Thymus (tissue), 14 donors: ENCODE data around the gene OR10A6. TPM values are rescaled to one million over a fixed set of nuclear protein-coding genes. Genes with fewer than 3 reads are reported as not detected.

Source experiments
- DNase-seq, 9 donors: peaks; one replicate each; pipeline ENCODE4 v3.0.0-alpha.2; 2013; ENCODE audit warnings: low spot score in 9 of 9, low read depth in 6 of 9, missing footprints in 1 of 9
- H3K27ac ChIP-seq, 2 donors: one replicate each; pipeline ENCODE4 v1.5.1; 2013; ENCODE audit warnings: control low read depth in 1 of 2, low read depth in 1 of 2, low read length in 1 of 2, mild to moderate bottlenecking in 1 of 2, moderate library complexity in 1 of 2
- H3K27me3 ChIP-seq, 2 donors: one replicate each; pipeline ENCODE4 v1.5.1; 2013; ENCODE audit warnings: low read length in 1 of 2; ENCODE audit not compliant: control insufficient read depth in 2 of 2, insufficient read depth in 1 of 2
- H3K36me3 ChIP-seq, 2 donors: one replicate each; pipeline ENCODE4 v1.5.1; 2013; ENCODE audit warnings: low read length in 1 of 2, mild to moderate bottlenecking in 1 of 2, moderate library complexity in 1 of 2; ENCODE audit not compliant: control insufficient read depth in 2 of 2, insufficient read depth in 2 of 2
- H3K4me1 ChIP-seq, 2 donors: one replicate each; pipeline ENCODE4 v1.5.1; 2013; ENCODE audit warnings: low read length in 2 of 2; ENCODE audit not compliant: control insufficient read depth in 2 of 2, insufficient read depth in 2 of 2
- H3K4me3 ChIP-seq, 2 donors: one replicate each; pipeline ENCODE4 v1.5.1; 2013; ENCODE audit warnings: low read length in 2 of 2, control low read depth in 1 of 2, mild to moderate bottlenecking in 1 of 2
- H3K9me3 ChIP-seq, 2 donors: one replicate each; pipeline ENCODE4 v1.5.1; 2013; ENCODE audit warnings: low read length in 1 of 2, mild to moderate bottlenecking in 1 of 2; ENCODE audit not compliant: control insufficient read depth in 2 of 2, insufficient read depth in 1 of 2
- WGBS: extraction: QIAGEN DNeasy Blood & Tissue Kit; methylation state at CpG from one replicate; pipeline ENCODE4 v1.1.7; 2013; 5-methylcytosine and 5-hydroxymethylcytosine counted together
- long read RNA-seq, 10 donors: transcript quantifications; one replicate each; lab custom pipeline, GENCODE V29; 2026
- polyA plus RNA-seq: library from polyadenylated mRNA; stranded (reverse); fragments of 200-250 nt; gene quantifications from one replicate; pipeline ENCODE4 v1.2.3, GENCODE V29; 2013
- total RNA-seq: library from RNA; stranded (reverse); fragments of 120-200 nt; gene quantifications from one replicate; pipeline ENCODE4 v1.2.4, GENCODE V29; 2013
- donor health status: healthy.

Gene OR10A6, protein sequence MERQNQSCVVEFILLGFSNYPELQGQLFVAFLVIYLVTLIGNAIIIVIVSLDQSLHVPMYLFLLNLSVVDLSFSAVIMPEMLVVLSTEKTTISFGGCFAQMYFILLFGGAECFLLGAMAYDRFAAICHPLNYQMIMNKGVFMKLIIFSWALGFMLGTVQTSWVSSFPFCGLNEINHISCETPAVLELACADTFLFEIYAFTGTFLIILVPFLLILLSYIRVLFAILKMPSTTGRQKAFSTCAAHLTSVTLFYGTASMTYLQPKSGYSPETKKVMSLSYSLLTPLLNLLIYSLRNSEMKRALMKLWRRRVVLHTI
- total RNA-seq (not detected), polyA plus RNA-seq (0.05 TPM)
- long read RNA-seq, donor 1: 0 reads
- long read RNA-seq, donor 2: 0 reads
- long read RNA-seq, donor 3: 0 reads
- long read RNA-seq, donor 4: 0 reads
- long read RNA-seq, donor 5: 0 reads
- long read RNA-seq, donor 6: 0 reads
- long read RNA-seq, donor 7: 0 reads
- long read RNA-seq, donor 8: 0 reads
- long read RNA-seq, donor 9: 0 reads
- long read RNA-seq, donor 10: 0 reads

GRCh38 chr11:7931168-7931567, at the start of gene OR10A6:
OR10A6 (minus strand) TSS chr11:7931268; CDS start chr11:7928662, 2,606 bp downstream.
- WGBS: 87% methylated on average over 4 of the region's 4 CpGs

DNA sequence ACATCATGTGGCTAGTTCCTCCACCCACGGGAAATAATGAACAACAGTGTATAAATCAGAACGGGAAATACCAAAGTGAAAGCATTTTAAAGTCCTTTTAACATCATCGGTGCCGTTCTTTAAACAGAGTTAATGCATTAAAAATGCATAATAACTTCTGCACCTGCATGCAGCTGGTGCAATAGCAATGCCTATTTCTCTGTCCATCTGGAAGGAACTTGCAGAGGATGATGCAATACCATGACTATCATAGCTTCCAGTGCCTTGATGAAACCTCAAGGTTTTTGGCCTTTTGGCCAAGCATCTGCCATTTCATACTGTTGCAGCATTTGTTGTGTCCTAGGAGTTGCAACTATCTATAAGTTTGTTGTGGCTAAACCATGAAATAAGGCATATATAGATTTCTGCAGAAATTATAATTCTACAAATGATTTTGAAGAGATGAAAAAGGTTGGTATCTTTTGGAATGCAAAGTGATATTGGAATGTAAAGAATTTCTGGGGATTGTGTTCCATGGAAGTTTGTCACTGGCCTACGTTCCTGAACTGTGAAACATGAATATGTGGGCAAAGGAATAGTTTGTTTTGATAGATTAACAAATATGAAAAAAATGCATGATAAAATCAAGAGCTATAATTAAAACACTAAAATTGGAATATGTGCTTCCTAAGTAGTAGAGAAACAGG, 46.3 kb upstream of the OR10A6 start:
- Histone ChIP-seq H3K27me3 (no peaks in the 10 kb centered on the region), H3K4me3 (no peak overlapping the region), H3K36me3 (no peaks in the 10 kb centered on the region), H3K9me3 (no peaks in the 10 kb centered on the region), H3K4me1 (no peaks in the 10 kb centered on the region), H3K27ac (no peak overlapping the region)
- no peak for DNase-seq
- 88% methylated on average over 5 of the region's 5 CpGs for WGBS

More at GRCh38 chr11:7931168-7931567, at the start of gene OR10A6:
- Histone ChIP-seq H3K36me3 (no peaks in the 10 kb centered on the region), H3K9me3 (no peaks in the 10 kb centered on the region), H3K27me3 (no peaks in the 10 kb centered on the region), H3K4me1 (no peaks in the 10 kb centered on the region), H3K4me3 (no peak within 1 kb of the TSS), H3K27ac (no peak within 1 kb of the TSS)
- no peak for DNase-seq

- Histone ChIP-seq H3K9me3 (no peaks in the 10 kb centered on the region), H3K27ac (no peak overlapping the region), H3K36me3 (no peaks in the 10 kb centered on the region), H3K4me1 (no peaks in the 10 kb centered on the region), H3K27me3 (no peaks in the 10 kb centered on the region), H3K4me3 (no peak overlapping the region)
- WGBS: 92% methylated on average over 2 of the region's 2 CpGs
- no peak for DNase-seq
These were observed 43.6 kb upstream of the OR10A6 start for GRCh38 chr11:7974668-7975067.

- DNase-seq: no peak
- Histone ChIP-seq H3K27ac (no peak overlapping the region), H3K9me3 (no peaks in the 10 kb centered on the region), H3K4me1 (no peaks in the 10 kb centered on the region), H3K4me3 (no peak overlapping the region), H3K36me3 (no peaks in the 10 kb centered on the region), H3K27me3 (no peaks in the 10 kb centered on the region)
- WGBS: 96% methylated on average over 5 of the region's 5 CpGs
These were observed 41.9 kb upstream of the OR10A6 start for GRCh38 chr11:7973011-7973410.

- H3K9me3 ChIP-seq: no peaks in the 10 kb centered on the region
- no peak overlapping the region for H3K27ac ChIP-seq
- H3K36me3 ChIP-seq: no peaks in the 10 kb centered on the region
- no peak overlapping the region for H3K4me3 ChIP-seq
- no peak for DNase-seq
- H3K27me3 ChIP-seq: no peaks in the 10 kb centered on the region
- H3K4me1 ChIP-seq: no peaks in the 10 kb centered on the region
These were observed 40.8 kb upstream of the OR10A6 start for GRCh38 chr11:7971846-7972245.

DNA sequence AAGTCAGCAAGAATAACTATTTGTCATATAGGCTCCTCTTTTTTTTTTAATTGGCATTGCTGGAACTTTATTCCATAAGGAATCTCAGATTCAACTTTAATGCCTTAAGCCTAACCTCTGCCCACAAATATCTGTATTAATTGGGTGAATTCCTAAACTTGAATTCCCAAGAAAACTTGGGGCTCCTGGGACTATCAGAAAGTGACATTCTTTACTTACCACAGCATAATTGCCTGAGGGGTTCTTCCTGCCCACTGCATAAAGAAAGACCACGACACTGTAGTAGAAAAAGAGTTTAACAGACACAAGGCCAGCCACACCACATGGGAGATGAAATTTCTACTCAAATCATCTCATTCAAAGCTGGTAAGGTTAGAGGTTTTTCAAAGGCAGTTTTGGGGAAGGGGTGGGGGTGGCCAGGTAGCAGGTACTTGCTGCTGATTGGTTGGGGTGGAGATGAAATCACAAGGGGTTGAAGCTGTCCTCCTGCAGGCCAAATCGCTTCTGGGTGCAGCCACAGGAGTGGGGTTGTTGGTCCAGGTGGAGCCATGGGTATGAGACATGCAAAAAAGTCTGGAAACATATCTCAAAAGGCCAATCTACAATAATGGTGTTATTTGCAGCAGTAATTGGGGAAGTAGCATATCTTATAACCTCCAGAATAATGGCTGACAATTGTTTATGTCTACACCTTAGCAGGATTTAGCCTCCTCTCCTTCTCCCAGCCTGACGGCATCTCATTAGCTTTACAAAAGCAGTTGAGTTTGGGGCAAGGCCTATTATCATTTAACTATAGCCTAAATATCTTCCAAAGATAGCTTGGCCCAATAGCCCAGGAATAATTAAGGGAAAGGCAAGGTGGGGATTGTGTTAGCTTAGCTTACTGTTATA, 38.9 kb upstream of the OR10A6 start:
- H3K4me3 ChIP-seq: no peak overlapping the region
- WGBS: 67% methylated on average over 3 of the region's 3 CpGs

DNA sequence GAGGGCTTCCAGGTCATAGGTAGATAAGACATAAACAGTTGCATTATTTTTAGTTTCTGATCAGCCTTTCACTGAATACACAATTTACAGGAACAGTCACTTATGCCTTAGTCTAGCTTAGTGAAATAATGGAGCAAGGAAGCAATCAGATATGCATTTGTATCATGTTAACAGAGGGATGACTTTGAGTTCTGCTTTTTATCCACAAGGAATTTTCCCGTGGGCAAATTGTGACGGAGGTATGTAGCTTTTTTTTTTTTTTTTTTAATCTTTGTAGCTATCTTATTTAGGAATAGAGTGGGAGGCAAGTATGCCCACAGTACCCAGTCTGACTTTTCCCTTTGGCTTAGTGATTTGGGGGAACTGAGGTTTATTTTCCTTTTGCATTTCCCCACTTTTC, 37.6 kb upstream of the OR10A6 start:
- no peaks in the 10 kb centered on the region for H3K36me3 ChIP-seq
- H3K27ac ChIP-seq: no peak overlapping the region
- H3K27me3 ChIP-seq: no peaks in the 10 kb centered on the region
- 90% methylated on average over 2 of the region's 2 CpGs for WGBS
- no peak for DNase-seq
- H3K4me3 ChIP-seq: no peak overlapping the region
- no peaks in the 10 kb centered on the region for H3K4me1 ChIP-seq
- H3K9me3 ChIP-seq: no peaks in the 10 kb centered on the region

More for the DNA sequence above, 38.9 kb upstream of the OR10A6 start:
- H3K27me3 ChIP-seq: no peaks in the 10 kb centered on the region
- H3K9me3 ChIP-seq: no peaks in the 10 kb centered on the region
- H3K27ac ChIP-seq: no peak overlapping the region
- no peaks in the 10 kb centered on the region for H3K36me3 ChIP-seq
- no peaks in the 10 kb centered on the region for H3K4me1 ChIP-seq
- DNase-seq: no peak

GRCh38 chr11:7967826-7968225, 36.8 kb upstream of the OR10A6 start:
- Histone ChIP-seq H3K27me3 (no peaks in the 10 kb centered on the region), H3K27ac (no peak overlapping the region), H3K36me3 (no peaks in the 10 kb centered on the region), H3K4me3 (no peak overlapping the region), H3K9me3 (no peaks in the 10 kb centered on the region), H3K4me1 (no peaks in the 10 kb centered on the region)
- no peak for DNase-seq
